Ovary (tissue), 9 donors: ENCODE results near the gene KCTD17. TPM values are rescaled to one million over a fixed set of nuclear protein-coding genes. Genes with fewer than 3 reads are reported as not detected.

ENCODE experiments used
- DNase-seq, 5 donors: peaks; one replicate each; pipeline ENCODE4 v3.0.0-alpha.2; 2019 to 2020
- H3K27ac ChIP-seq, 2 donors: fragments of 200-600 bp; one replicate each; pipeline versions ENCODE4 v1.5.1 to v1.8.0; 2019 to 2022
- H3K27me3 ChIP-seq: fragments of 200-600 bp; one replicate; pipeline ENCODE4 v1.8.0; 2022
- H3K36me3 ChIP-seq: fragments of 200-600 bp; sonication (generic); one replicate; pipeline ENCODE4 v1.5.1; 2019
- H3K4me1 ChIP-seq: one replicate; pipeline ENCODE4 v1.8.1; 2013; ENCODE audit warnings: mild to moderate bottlenecking, moderate library complexity; ENCODE audit not compliant: insufficient read depth
- H3K4me3 ChIP-seq: fragments of 200-600 bp; sonication (generic); one replicate; pipeline ENCODE4 v1.5.1; 2017
- H3K9me3 ChIP-seq, 2 donors: fragments of 200-600 bp in 1 of 2; sonication (generic) in 1 of 2; one replicate each; pipeline versions ENCODE4 v1.5.1 to v1.8.1; 2013 to 2019; ENCODE audit warnings: mild to moderate bottlenecking in 1 of 2, moderate library complexity in 1 of 2
- EP300 ChIP-seq: sonication (generic); formaldehyde crosslinking; IDR thresholded peaks from one replicate; pipeline ENCODE4 v1.6.1; 2017; ENCODE audit warnings: antibody characterized with exemption
- POLR2A ChIP-seq: fragments of 450-650 bp; IDR thresholded peaks from one replicate; pipeline ENCODE4 v1.6.1; 2017; ENCODE audit warnings: antibody characterized with exemption, mild to moderate bottlenecking, moderate library complexity
- WGBS, 3 donors: extraction: QIAGEN DNeasy Blood & Tissue Kit in 1 of 3; methylation state at CpG; one replicate each; pipeline versions ENCODE4 v1.1.5 to v1.1.7; 2013 to 2017; 5-methylcytosine and 5-hydroxymethylcytosine counted together
- intact Hi-C, 4 donors: fragments of 100-400 bp; cut with DNase I; formaldehyde crosslinking; loops; one replicate each; pipeline versions ENCODE4 v1.11.0 to v1.15.1; 2022 to 2023
- polyA plus RNA-seq, 2 donors: library from polyadenylated mRNA; stranded (reverse); fragments of 200-250 nt in 1 of 2; fragments of 350-450 nt in 1 of 2; fragmentation: Illumina TruSeq in 1 of 2; extraction: RNeasy Lipid Tissue Mini Kit (QIAGEN cat#74804) in 1 of 2; gene quantifications; one replicate each; pipeline ENCODE4 v1.2.3, GENCODE V29; 2013 to 2014
- total RNA-seq, 7 donors: library from RNA; depleted of rRNA in 2 of 7; stranded (reverse); fragments of >200 nt in 2 of 7; fragmentation: NEBNext Ultra II Directional in 3 of 7; extraction: Animal tissue kit (Norgen Biotek cat#: 25700) in 3 of 7; gene quantifications; one replicate each; pipeline versions ENCODE4 v1.1.0 to v1.2.4, GENCODE V29; 2016 to 2023
- TF ChIP-seq, protein P1 (sequence below), 3 donors: fragments of 450-650 bp in 2 of 3; fragments of 200-600 bp in 1 of 3; IDR thresholded peaks; one replicate each; pipeline versions ENCODE4 v1.5.1 to v1.8.0; 2016 to 2022; ENCODE audit warnings: antibody characterized with exemption in 3 of 3, mild to moderate bottlenecking in 1 of 3
- donor health status: DM: no; HTN: no; CAD: no; lungs with moderate emphysema.
- donor health status: DM: no; HTN: no; CAD: no.
- donor health status: Bipolar disorder and iron deficiency.
- donor health status: DM: yes; HTN: yes; CAD: no.
- donor health status: DM: no; HTN: no; CAD: no.
- donor health status: DM: yes; HTN: yes; CAD: no.

The KCTD17 gene
- total and polyA plus RNA-seq, 9 donors = 4.5 to 34.7 (median 26.7) TPM

GRCh38 chr22:37022483-37023337 lies 28.8 kb upstream of the KCTD17 start:
- peaks cover 19% of the 10 kb centered on the region for H3K4me1 ChIP-seq
- no peak overlapping the region for H3K4me3 ChIP-seq
- H3K27ac ChIP-seq = no peak overlapping the region
- DNase-seq = no peak
- intact Hi-C loops = loop anchor here in 1 of 4 donors (5.0 kb wide), 1 partner anchor 175 kb away; no protein-coding TSS in a partner anchor
- no peaks in the 10 kb centered on the region for H3K9me3 ChIP-seq
- H3K27me3 ChIP-seq = no peaks in the 10 kb centered on the region
- no peaks in the 10 kb centered on the region for H3K36me3 ChIP-seq
- 75 to 89% (median 76%) methylated on average over 16 of the region's 16 CpGs for WGBS, 3 donors
- TF ChIP-seq POLR2A = no peak
- no peak for TF ChIP-seq EP300
- TF ChIP-seq, protein P1, sequence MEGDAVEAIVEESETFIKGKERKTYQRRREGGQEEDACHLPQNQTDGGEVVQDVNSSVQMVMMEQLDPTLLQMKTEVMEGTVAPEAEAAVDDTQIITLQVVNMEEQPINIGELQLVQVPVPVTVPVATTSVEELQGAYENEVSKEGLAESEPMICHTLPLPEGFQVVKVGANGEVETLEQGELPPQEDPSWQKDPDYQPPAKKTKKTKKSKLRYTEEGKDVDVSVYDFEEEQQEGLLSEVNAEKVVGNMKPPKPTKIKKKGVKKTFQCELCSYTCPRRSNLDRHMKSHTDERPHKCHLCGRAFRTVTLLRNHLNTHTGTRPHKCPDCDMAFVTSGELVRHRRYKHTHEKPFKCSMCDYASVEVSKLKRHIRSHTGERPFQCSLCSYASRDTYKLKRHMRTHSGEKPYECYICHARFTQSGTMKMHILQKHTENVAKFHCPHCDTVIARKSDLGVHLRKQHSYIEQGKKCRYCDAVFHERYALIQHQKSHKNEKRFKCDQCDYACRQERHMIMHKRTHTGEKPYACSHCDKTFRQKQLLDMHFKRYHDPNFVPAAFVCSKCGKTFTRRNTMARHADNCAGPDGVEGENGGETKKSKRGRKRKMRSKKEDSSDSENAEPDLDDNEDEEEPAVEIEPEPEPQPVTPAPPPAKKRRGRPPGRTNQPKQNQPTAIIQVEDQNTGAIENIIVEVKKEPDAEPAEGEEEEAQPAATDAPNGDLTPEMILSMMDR (IDR thresholded peaks at IDR 0.05) = no peak

- Histone ChIP-seq H3K4me1 (peaks cover 14% of the 10 kb centered on the region), H3K9me3 (no peaks in the 10 kb centered on the region), H3K27ac (no peak overlapping the region), H3K36me3 (no peaks in the 10 kb centered on the region), H3K4me3 (no peak overlapping the region), H3K27me3 (no peaks in the 10 kb centered on the region)
- TF ChIP-seq, protein P1 (IDR thresholded peaks at IDR 0.05) = no peak
- no peak for TF ChIP-seq EP300
- TF ChIP-seq POLR2A = no peak
- WGBS, 3 donors = 89 to 93% (median 92%) methylated on average over 34 of the region's 34 CpGs
- no peak for DNase-seq
- intact Hi-C loops = loop anchor here in 1 of 4 donors (5.0 kb wide), 1 partner anchor 173 kb away; no protein-coding TSS in a partner anchor
Measured at GRCh38 chr22:37023743-37024338, 27.7 kb upstream of the KCTD17 start.

- peaks cover 14% of the 10 kb centered on the region for H3K4me1 ChIP-seq
- WGBS, 3 donors = 90 to 92% (median 90%) methylated on average over 71 of the region's 71 CpGs
- H3K9me3 ChIP-seq = no peaks in the 10 kb centered on the region
- H3K4me3 ChIP-seq = no peak overlapping the region
- H3K27me3 ChIP-seq = no peaks in the 10 kb centered on the region
- no peaks in the 10 kb centered on the region for H3K36me3 ChIP-seq
- intact Hi-C loops = loop anchor here in 1 of 4 donors (5.0 kb wide), 1 partner anchor 173 kb away; no protein-coding TSS in a partner anchor
- no peak for TF ChIP-seq EP300
- H3K27ac ChIP-seq = no peak overlapping the region
- no peak for DNase-seq
Measured at GRCh38 chr22:37024339-37025157, 27.0 kb upstream of the KCTD17 start.

GRCh38 chr22:37025500-37026070 lies 26.0 kb upstream of the KCTD17 start:
- H3K4me1 ChIP-seq = peaks cover 12% of the 10 kb centered on the region
- H3K36me3 ChIP-seq = no peaks in the 10 kb centered on the region
- no peak overlapping the region for H3K4me3 ChIP-seq
- TF ChIP-seq, protein P1 (IDR thresholded peaks at IDR 0.05) = no peak
- TF ChIP-seq EP300 (no peak), POLR2A (no peak)
- no peaks in the 10 kb centered on the region for H3K27me3 ChIP-seq
- no peaks in the 10 kb centered on the region for H3K9me3 ChIP-seq
- 45 to 80% (median 53%) methylated on average over 10 of the region's 10 CpGs for WGBS, 3 donors
- no peak overlapping the region for H3K27ac ChIP-seq
- intact Hi-C loops = no loop called here
- DNase-seq = no peak
